Activated CD8-positive, alpha-beta T cell treated with anti-CD3 and anti-CD28 coated beads, Interleukin-2, amount 10 ng/mL, durations not matched to agents 7 days and 5 days (primary cell): Measurements from ENCODE around the gene NEDD8. TPM values are rescaled to one million over a fixed set of nuclear protein-coding genes. Genes with fewer than 3 reads are reported as not detected.
"Not testable (repeated sequence)": the region's sequence is repeated elsewhere in the genome, so short reads cannot be mapped to it uniquely, and the experiment has no call there.

Experiments used
- ATAC-seq: fragments of 150-1000 bp; cut with Tn5 transposase; one replicate; pipeline ENCODE4 v1.10.0; 2021; ENCODE audit warnings: moderate library complexity
- CTCF ChIA-PET: fragments of 350-600 bp; sonication (Branson Sonifier 250); formaldehyde crosslinking; loops from one replicate; lab custom pipeline; 2021; ENCODE audit warnings: antibody characterized with exemption; lab: Charles Lee
- POLR2A ChIA-PET: fragments of 350-600 bp; sonication (Branson Sonifier 250); formaldehyde crosslinking; loops from one replicate; lab custom pipeline; 2021; ENCODE audit warnings: antibody characterized with exemption; lab: Charles Lee
- DNase-seq: peaks from one replicate; pipeline ENCODE4 v3.0.0-alpha.2; 2020
- H3K27ac Mint-ChIP-seq: one replicate; pipeline ENCODE4 v1.8.0; 2021; ENCODE audit warnings: mild to moderate bottlenecking, mixed read lengths
- H3K27me3 Mint-ChIP-seq: one replicate; pipeline ENCODE4 v1.8.0; 2021; ENCODE audit warnings: low read depth, mixed read lengths
- H3K36me3 Mint-ChIP-seq: one replicate; pipeline ENCODE4 v1.8.0; 2021; ENCODE audit warnings: low read depth, mixed read lengths
- H3K4me1 Mint-ChIP-seq: one replicate; pipeline ENCODE4 v1.8.0; 2021; ENCODE audit warnings: low read depth, mixed read lengths
- H3K4me3 Mint-ChIP-seq: one replicate; pipeline ENCODE4 v1.8.0; 2021; ENCODE audit warnings: mild to moderate bottlenecking, mixed read lengths
- H3K9me3 Mint-ChIP-seq: one replicate; pipeline ENCODE4 v1.8.0; 2022; ENCODE audit warnings: mixed read lengths; ENCODE audit not compliant: insufficient read depth
- total RNA-seq, 2 experiments: library from RNA; stranded (reverse); gene quantifications; one replicate each; pipeline ENCODE4 v1.2.3, GENCODE V29; 2021

The NEDD8 gene
- total RNA-seq, 2 experiments from 2014 or later, result 214 to 222 TPM

- Mint-ChIP-seq H3K27ac (peak overlapping the region; percentile 97), H3K4me1 (peaks cover 48% of the 10 kb centered on the region), H3K4me3 (peak overlapping the region; percentile 87), H3K36me3 (peaks cover 69% of the 10 kb centered on the region), H3K27me3 (no peaks in the 10 kb centered on the region), H3K9me3 (no peaks in the 10 kb centered on the region)
- ATAC-seq (no peak), DNase-seq (no peak)
- POLR2A ChIA-PET, result interaction anchor here (0.8 to 8.8 kb wide), 2 partner anchors 17 to 56 kb away, joined by 3 to 87 read pairs; partner anchors contain the start of gene TM9SF1
- CTCF ChIA-PET, result interaction anchor here (0.8 to 4.0 kb wide), 3 partner anchors 16 to 97 kb away, joined by 3 to 22 read pairs (median 3); partner anchors contain the start of genes CIDEB, TINF2 and TM9SF1
Observed at GRCh38 chr14:24211311-24211710, 20.9 kb downstream of the NEDD8 start.

GRCh38 chr14:24207625-24208024, 24.5 kb downstream of the NEDD8 start:
- Mint-ChIP-seq H3K27me3 (no peaks in the 10 kb centered on the region), H3K27ac (no peak overlapping the region), H3K4me1 (peaks cover 25% of the 10 kb centered on the region), H3K4me3 (no peak overlapping the region), H3K36me3 (peaks cover 78% of the 10 kb centered on the region), H3K9me3 (peaks cover 5% of the 10 kb centered on the region)
- no peak for ATAC-seq
- no peak for DNase-seq
- CTCF ChIA-PET, result no interaction called here
- POLR2A ChIA-PET, result interaction anchor here (1.0 to 4.1 kb wide), 3 partner anchors 8 to 94 kb away, joined by 3 to 23 read pairs (median 3); partner anchors contain the start of genes DCAF11 and TM9SF1

GRCh38 chr14:24207104-24207551, 25.0 kb downstream of the NEDD8 start:
- CTCF ChIA-PET, result interaction anchor here (1.0 kb wide), 1 partner anchor 101 kb away, joined by 3 read pairs; the partner anchor contains the start of gene CIDEB
- DNase-seq, result no peak
- POLR2A ChIA-PET, result interaction anchor here (1.0 to 4.1 kb wide), 3 partner anchors 8 to 93 kb away, joined by 3 to 23 read pairs (median 3); partner anchors contain the start of genes DCAF11 and TM9SF1
- peaks cover 83% of the 10 kb centered on the region for H3K36me3 Mint-ChIP-seq
- peak overlapping the region; percentile 46 for H3K27ac Mint-ChIP-seq
- no peak for ATAC-seq
- H3K9me3 Mint-ChIP-seq, result peaks cover 7% of the 10 kb centered on the region
- no peaks in the 10 kb centered on the region for H3K27me3 Mint-ChIP-seq
- H3K4me3 Mint-ChIP-seq, result no peak overlapping the region
- H3K4me1 Mint-ChIP-seq, result peaks cover 21% of the 10 kb centered on the region

GRCh38 chr14:24206260-24207103, 25.7 kb downstream of the NEDD8 start:
- H3K27me3 Mint-ChIP-seq, result no peaks in the 10 kb centered on the region
- ChIA-PET CTCF (interaction anchor here (1.0 to 1.2 kb wide), 2 partner anchors 45 to 101 kb away, joined by 3 to 4 read pairs; partner anchors contain the start of genes CIDEB and IRF9), POLR2A (interaction anchor here (0.9 to 4.1 kb wide), 4 partner anchors 11 to 92 kb away, joined by 3 to 23 read pairs (median 4); partner anchors contain the start of genes DCAF11, IRF9 and TM9SF1)
- DNase-seq (no peak), ATAC-seq (no peak)
- peak overlapping the region; percentile 46 for H3K27ac Mint-ChIP-seq
- peaks cover 86% of the 10 kb centered on the region for H3K36me3 Mint-ChIP-seq
- peaks cover 7% of the 10 kb centered on the region for H3K9me3 Mint-ChIP-seq
- peaks cover 17% of the 10 kb centered on the region for H3K4me1 Mint-ChIP-seq
- H3K4me3 Mint-ChIP-seq, result no peak overlapping the region

- DNase-seq (no peak), ATAC-seq (no peak)
- H3K9me3 Mint-ChIP-seq, result peaks cover 7% of the 10 kb centered on the region
- POLR2A ChIA-PET, result interaction anchor here (0.6 to 4.1 kb wide), 4 partner anchors 9 to 37 kb away, joined by 3 to 23 read pairs (median 4); partner anchors contain the start of genes CHMP4A and TM9SF1
- no peak overlapping the region for H3K4me3 Mint-ChIP-seq
- H3K27ac Mint-ChIP-seq, result no peak overlapping the region
- H3K4me1 Mint-ChIP-seq, result peaks cover 11% of the 10 kb centered on the region
- CTCF ChIA-PET, result interaction anchor here (1.7 kb wide), 1 partner anchor 92 kb away, joined by 3 read pairs; no protein-coding TSS in a partner anchor
- H3K36me3 Mint-ChIP-seq, result peaks cover 79% of the 10 kb centered on the region
- H3K27me3 Mint-ChIP-seq, result no peaks in the 10 kb centered on the region
Observed at GRCh38 chr14:24204163-24205146, 27.7 kb downstream of the NEDD8 start.

GRCh38 chr14:24203249-24203886, 28.8 kb downstream of the NEDD8 start:
- POLR2A ChIA-PET, result interaction anchor here (0.8 to 1.9 kb wide), 2 partner anchors 10 to 13 kb away, joined by 3 to 5 read pairs; partner anchors contain the start of genes CHMP4A and MDP1
- peaks cover 21% of the 10 kb centered on the region for H3K4me1 Mint-ChIP-seq

GRCh38 chr14:24202538-24202937, 29.6 kb downstream of the NEDD8 start:
- DNase-seq, H3K27me3 Mint-ChIP-seq, ATAC-seq, H3K4me3 Mint-ChIP-seq, H3K9me3 Mint-ChIP-seq, H3K27ac Mint-ChIP-seq: not testable (repeated sequence)
- Mint-ChIP-seq H3K4me1 (peaks cover 22% of the 10 kb centered on the region), H3K36me3 (peaks cover 77% of the 10 kb centered on the region)
- ChIA-PET POLR2A (interaction anchor here (0.8 to 1.9 kb wide), 2 partner anchors 11 to 13 kb away, joined by 3 to 5 read pairs; partner anchors contain the start of genes CHMP4A and MDP1), CTCF (interaction anchor here (1.2 to 1.3 kb wide), 2 partner anchors 11 to 106 kb away, joined by 3 to 4 read pairs; partner anchors contain the start of gene CHMP4A)

More at GRCh38 chr14:24203249-24203886, 28.8 kb downstream of the NEDD8 start:
- H3K27ac Mint-ChIP-seq, H3K9me3 Mint-ChIP-seq, H3K4me3 Mint-ChIP-seq, H3K27me3 Mint-ChIP-seq, ATAC-seq, DNase-seq: not testable (repeated sequence)
- H3K36me3 Mint-ChIP-seq, result peaks cover 83% of the 10 kb centered on the region
- CTCF ChIA-PET, result interaction anchor here (1.2 to 1.7 kb wide), 3 partner anchors 10 to 105 kb away, joined by 3 to 4 read pairs (median 3); partner anchors contain the start of gene CHMP4A

- H3K27me3 Mint-ChIP-seq, result no peaks in the 10 kb centered on the region
- peak overlapping the region; percentile 53 for H3K27ac Mint-ChIP-seq
- H3K9me3 Mint-ChIP-seq, result peaks cover 7% of the 10 kb centered on the region
- CTCF ChIA-PET, result interaction anchor here (0.7 to 1.2 kb wide), 3 partner anchors 17 to 109 kb away, joined by 3 to 4 read pairs (median 3); partner anchors contain the start of genes CIDEB and MDP1
- ATAC-seq, result no peak
- POLR2A ChIA-PET, result interaction anchor here (1.1 to 1.5 kb wide), 3 partner anchors 8 to 38 kb away, joined by 3 read pairs; partner anchors contain the start of gene IRF9
- DNase-seq, result no peak
- H3K4me3 Mint-ChIP-seq, result no peak overlapping the region
- H3K4me1 Mint-ChIP-seq, result peaks cover 41% of the 10 kb centered on the region
- H3K36me3 Mint-ChIP-seq, result peaks cover 63% of the 10 kb centered on the region
Observed at GRCh38 chr14:24198814-24199524, 33.2 kb downstream of the NEDD8 start.

- ChIA-PET CTCF (interaction anchor here (1.8 to 3.6 kb wide), 3 partner anchors 16 to 100 kb away, joined by 9 to 24 read pairs (median 22); partner anchors contain the start of genes CHMP4A and TINF2), POLR2A (interaction anchor here (3.0 to 4.3 kb wide), 4 partner anchors 9 to 45 kb away, joined by 22 to 87 read pairs (median 40); partner anchors contain the start of genes CHMP4A, IRF9, MDP1 and TINF2)
- Mint-ChIP-seq H3K4me3 (peak overlapping the region; percentile 88), H3K27me3 (no peaks in the 10 kb centered on the region), H3K4me1 (peaks cover 52% of the 10 kb centered on the region), H3K9me3 (no peaks in the 10 kb centered on the region), H3K27ac (peak overlapping the region; percentile 75), H3K36me3 (peaks cover 62% of the 10 kb centered on the region)
- ATAC-seq (no peak), DNase-seq (no peak)
Observed at GRCh38 chr14:24197056-24197450, 35.1 kb downstream of the NEDD8 start.
